Peyer's patch (tissue), 4 donors: ENCODE data around the gene CDH11. TPM values are rescaled to one million over a fixed set of nuclear protein-coding genes. Genes with fewer than 3 reads are reported as not detected.

Source experiments
- DNase-seq, 3 donors: peaks; one replicate each; pipeline ENCODE4 v3.0.0-alpha.2; 2017 to 2019
- H3K27ac ChIP-seq, 4 donors: fragments of 200-600 bp; sonication (generic); one replicate each; pipeline ENCODE4 v1.5.1; 2016 to 2019
- H3K27me3 ChIP-seq, 2 donors: fragments of 200-600 bp; sonication (generic); one replicate each; pipeline ENCODE4 v1.5.1; 2019
- H3K36me3 ChIP-seq, 3 donors: fragments of 200-600 bp; sonication (generic); one replicate each; pipeline ENCODE4 v1.5.1; 2016 to 2019
- H3K4me1 ChIP-seq, 4 donors: fragments of 200-600 bp; sonication (generic); one replicate each; pipeline ENCODE4 v1.5.1; 2016 to 2019
- H3K4me3 ChIP-seq, 4 donors: fragments of 200-600 bp; sonication (generic); 1 replicate in 3 of 4; 2 replicates in 1 of 4; pipeline ENCODE4 v1.5.1; 2016 to 2019; ENCODE audit warnings: mild to moderate bottlenecking in 1 of 4
- H3K9me3 ChIP-seq, 4 donors: fragments of 200-600 bp; sonication (generic); one replicate each; pipeline ENCODE4 v1.5.1; 2016 to 2019; ENCODE audit warnings: mild to moderate bottlenecking in 1 of 4
- CTCF ChIP-seq, 6 experiments: fragments of 450-650 bp in 4 of 6; fragments of 200-600 bp in 2 of 6; sonication (generic) in 1 of 6; IDR thresholded peaks; one replicate each; pipeline ENCODE4 v1.5.1; 2017 to 2019; ENCODE audit warnings: antibody characterized with exemption in 6 of 6, mild to moderate bottlenecking in 3 of 6, moderate library complexity in 1 of 6
- POLR2A ChIP-seq, 2 donors: fragments of 450-650 bp; IDR thresholded peaks; one replicate each; pipeline ENCODE4 v1.5.1; 2017; ENCODE audit warnings: antibody characterized with exemption in 2 of 2, mild to moderate bottlenecking in 2 of 2, moderate library complexity in 2 of 2
- total RNA-seq, 4 donors: library from RNA; depleted of rRNA; stranded (reverse); fragments of >200 nt; gene quantifications; one replicate each; pipeline ENCODE4 v1.1.0, GENCODE V29; 2016

CDH11 gene
- total RNA-seq, 4 donors from 2014 or later, result 2.1 to 16.5 (median 4.9) TPM

GRCh38 chr16:64975821-64976220, 146.0 kb downstream of the CDH11 start:
- no peaks in the 10 kb centered on the region for H3K27me3 ChIP-seq
- DNase-seq, result no peak
- no peaks in the 10 kb centered on the region for H3K4me1 ChIP-seq
- H3K36me3 ChIP-seq, result no peaks in the 10 kb centered on the region
- TF ChIP-seq POLR2A (IDR thresholded peaks at IDR 0.05) (no peak), CTCF (IDR thresholded peaks at IDR 0.05) (no peak)
- no peaks in the 10 kb centered on the region for H3K9me3 ChIP-seq
- no peak overlapping the region for H3K27ac ChIP-seq
- H3K4me3 ChIP-seq, result no peak overlapping the region

GRCh38 chr16:64974381-64974780, 147.5 kb downstream of the CDH11 start:
- TF ChIP-seq CTCF (IDR thresholded peaks at IDR 0.05) (no peak), POLR2A (IDR thresholded peaks at IDR 0.05) (no peak)
- no peaks in the 10 kb centered on the region for H3K4me1 ChIP-seq
- no peak overlapping the region for H3K27ac ChIP-seq
- no peak overlapping the region for H3K4me3 ChIP-seq
- H3K27me3 ChIP-seq, result no peaks in the 10 kb centered on the region
- no peaks in the 10 kb centered on the region for H3K36me3 ChIP-seq
- H3K9me3 ChIP-seq, result no peaks in the 10 kb centered on the region
- DNase-seq, result no peak

GRCh38 chr16:64973171-64973570, 148.7 kb downstream of the CDH11 start:
- Histone ChIP-seq H3K4me1 (no peaks in the 10 kb centered on the region), H3K27ac (no peak overlapping the region), H3K9me3 (no peaks in the 10 kb centered on the region), H3K4me3 (no peak overlapping the region), H3K36me3 (no peaks in the 10 kb centered on the region), H3K27me3 (no peaks in the 10 kb centered on the region)
- DNase-seq, result no peak
- TF ChIP-seq CTCF (IDR thresholded peaks at IDR 0.05), result no peak
- TF ChIP-seq POLR2A (IDR thresholded peaks at IDR 0.05), result no peak

GRCh38 chr16:64971171-64971570, 150.7 kb downstream of the CDH11 start:
- DNase-seq, result no peak
- Histone ChIP-seq H3K36me3 (no peaks in the 10 kb centered on the region), H3K27me3 (no peaks in the 10 kb centered on the region), H3K9me3 (no peaks in the 10 kb centered on the region), H3K4me3 (no peak overlapping the region), H3K27ac (no peak overlapping the region), H3K4me1 (no peaks in the 10 kb centered on the region)
- no peak for TF ChIP-seq POLR2A (IDR thresholded peaks at IDR 0.05)
- no peak for TF ChIP-seq CTCF (IDR thresholded peaks at IDR 0.05)

- DNase-seq, result no peak
- TF ChIP-seq CTCF (IDR thresholded peaks at IDR 0.05) (no peak), POLR2A (IDR thresholded peaks at IDR 0.05) (no peak)
- H3K4me1 ChIP-seq, result no peaks in the 10 kb centered on the region
- no peak overlapping the region for H3K27ac ChIP-seq
- H3K9me3 ChIP-seq, result no peaks in the 10 kb centered on the region
- H3K4me3 ChIP-seq, result no peak overlapping the region
- H3K36me3 ChIP-seq, result no peaks in the 10 kb centered on the region
- H3K27me3 ChIP-seq, result no peaks in the 10 kb centered on the region
Measured at GRCh38 chr16:64969221-64969620, 152.6 kb downstream of the CDH11 start.

- no peaks in the 10 kb centered on the region for H3K9me3 ChIP-seq
- TF ChIP-seq CTCF (IDR thresholded peaks at IDR 0.05) (no peak), POLR2A (IDR thresholded peaks at IDR 0.05) (no peak)
- no peaks in the 10 kb centered on the region for H3K36me3 ChIP-seq
- no peak for DNase-seq
- H3K27me3 ChIP-seq, result no peaks in the 10 kb centered on the region
- H3K4me3 ChIP-seq, result no peak overlapping the region
- H3K27ac ChIP-seq, result no peak overlapping the region
- no peaks in the 10 kb centered on the region for H3K4me1 ChIP-seq
Measured at GRCh38 chr16:64968539-64968938, 153.3 kb downstream of the CDH11 start.
